ENCODE data around the gene C1GALT1C1L.
"Not testable (repeated sequence)": the region's sequence is repeated elsewhere in the genome, so short reads cannot be mapped to it uniquely, and the experiment has no call there.

The C1GALT1C1L gene

DNA sequence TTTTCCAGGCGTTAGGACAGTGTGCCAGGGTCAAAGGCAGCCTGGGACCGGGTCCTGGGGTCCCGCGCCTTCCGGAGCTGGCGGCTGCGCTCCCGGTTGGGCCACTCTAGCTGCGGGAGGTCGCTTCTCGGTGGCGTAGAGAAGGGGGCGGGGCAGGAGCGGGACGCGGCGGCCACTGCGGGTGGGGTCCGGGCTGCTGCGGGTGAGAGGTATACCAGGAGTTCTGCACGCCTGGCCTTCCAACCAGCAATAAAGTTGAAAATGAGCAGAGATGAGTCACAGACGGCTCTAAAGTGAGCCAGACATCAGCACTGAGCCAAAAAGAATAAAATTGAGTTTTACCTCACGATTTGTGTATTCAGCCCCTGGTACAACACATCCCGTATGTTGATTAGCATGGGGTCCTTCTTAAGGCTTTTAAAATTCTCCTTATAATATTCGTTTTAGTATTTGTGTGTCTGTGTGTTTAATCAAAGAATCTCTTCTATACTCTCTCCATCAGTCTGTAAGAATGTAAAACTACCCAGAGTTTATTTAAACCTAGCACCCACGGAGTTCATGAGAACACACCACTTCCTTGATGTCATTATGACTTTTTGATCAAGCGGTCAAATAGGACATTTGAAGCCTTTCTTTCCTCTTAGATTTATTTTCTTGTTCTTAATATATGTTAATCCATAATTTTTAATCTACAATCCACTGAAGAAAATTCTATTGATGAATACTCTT, at the start of gene C1GALT1C1L:
C1GALT1C1L (minus strand) TSS at position 108 of the 729 bp plus-strand sequence; CDS start at position 1, 107 bp downstream.
- peak; percentile 22 for DNase-seq

DNA sequence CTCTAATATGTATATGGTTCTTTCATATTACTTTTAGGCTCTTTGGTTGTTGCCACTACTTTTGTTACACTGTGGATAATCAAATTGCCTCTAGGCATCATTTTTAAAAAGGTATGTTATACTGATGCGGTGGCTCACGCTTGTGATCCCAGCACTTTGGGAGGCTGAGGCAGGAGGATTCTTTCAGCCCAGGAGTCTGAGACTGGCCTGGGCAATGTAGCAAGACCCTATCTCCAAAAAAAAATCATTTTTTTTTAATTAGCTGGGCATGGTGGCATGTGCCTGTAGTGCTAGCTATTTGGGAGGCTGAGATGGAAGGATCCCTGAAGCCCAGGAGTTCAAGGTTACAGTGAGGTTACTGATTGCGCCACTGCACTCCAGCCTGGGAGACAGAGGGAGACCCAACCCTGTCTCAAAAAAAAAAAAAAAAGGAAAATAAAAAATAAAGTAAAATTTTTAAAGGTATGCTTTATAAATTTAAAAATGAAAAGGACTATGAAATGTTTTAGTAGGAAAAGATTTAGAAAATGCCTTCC, 49.5 kb upstream of the C1GALT1C1L start:
- no peak for DNase-seq

DNA sequence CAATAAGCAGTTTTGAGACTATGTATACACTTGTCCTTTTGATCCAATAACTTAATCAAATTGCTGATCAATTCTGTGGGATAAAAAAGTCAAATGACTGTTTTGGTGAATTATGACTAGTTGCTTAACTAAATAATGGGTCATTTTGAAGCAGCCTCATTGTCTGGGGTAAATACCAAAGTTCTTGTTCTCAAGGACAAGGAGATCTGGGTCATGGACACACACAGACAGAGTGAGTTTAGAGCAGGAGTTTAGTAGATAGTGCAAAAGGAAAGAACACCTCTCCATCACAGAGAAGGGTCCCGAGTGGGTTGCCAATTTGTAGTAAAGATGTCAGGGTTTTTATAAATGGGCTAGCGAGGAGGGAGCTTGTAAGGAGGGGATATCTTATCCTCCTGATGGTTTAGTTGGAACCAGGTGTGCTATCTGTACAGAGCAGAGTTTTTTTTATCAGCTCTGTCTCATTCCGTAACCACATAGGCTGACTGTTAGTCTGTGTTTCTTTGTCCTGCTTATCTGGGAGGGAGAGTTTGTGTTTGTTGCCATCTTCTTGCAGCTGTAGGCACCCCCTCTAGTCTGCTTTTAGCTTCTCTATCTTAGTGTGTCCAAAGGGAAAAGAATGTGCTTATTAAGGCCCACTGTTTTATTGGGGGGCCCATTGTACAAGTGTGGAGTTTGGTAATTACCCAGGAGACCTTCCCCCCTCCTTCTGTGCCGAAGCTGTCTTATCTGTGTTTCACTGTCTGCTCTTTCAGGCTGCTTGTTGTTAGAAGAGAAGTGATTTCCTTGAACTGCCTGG, 48.7 kb upstream of the C1GALT1C1L start:
- no peak for DNase-seq

DNA sequence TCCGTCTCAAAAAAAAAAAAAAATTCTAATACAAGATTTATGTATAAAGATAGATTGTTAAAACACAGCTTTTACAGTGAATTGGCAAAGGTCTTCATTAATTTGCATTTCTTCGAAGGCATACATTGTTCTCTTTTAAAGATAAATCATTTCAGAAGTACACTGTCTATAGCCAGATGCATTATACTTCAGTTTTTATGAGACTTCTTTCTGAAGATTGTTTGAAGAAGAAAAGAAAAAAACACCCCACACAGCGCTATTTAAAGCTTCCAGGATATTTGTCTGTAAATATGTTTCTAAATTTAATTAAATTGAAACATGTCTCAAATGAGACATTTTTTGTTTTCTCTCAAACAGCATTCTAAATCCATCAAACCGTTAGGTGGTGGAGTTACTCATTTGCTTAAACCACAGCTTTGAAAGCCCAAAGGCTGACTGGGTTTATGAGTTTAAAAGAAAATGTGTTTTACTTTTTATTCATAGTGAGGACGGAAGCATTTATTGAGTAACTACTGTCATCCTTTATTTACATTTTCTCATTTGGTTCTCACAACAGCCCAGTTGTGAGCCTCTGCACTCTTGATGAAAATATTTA, 42.4 kb upstream of the C1GALT1C1L start:
- DNase-seq, result no peak

DNA sequence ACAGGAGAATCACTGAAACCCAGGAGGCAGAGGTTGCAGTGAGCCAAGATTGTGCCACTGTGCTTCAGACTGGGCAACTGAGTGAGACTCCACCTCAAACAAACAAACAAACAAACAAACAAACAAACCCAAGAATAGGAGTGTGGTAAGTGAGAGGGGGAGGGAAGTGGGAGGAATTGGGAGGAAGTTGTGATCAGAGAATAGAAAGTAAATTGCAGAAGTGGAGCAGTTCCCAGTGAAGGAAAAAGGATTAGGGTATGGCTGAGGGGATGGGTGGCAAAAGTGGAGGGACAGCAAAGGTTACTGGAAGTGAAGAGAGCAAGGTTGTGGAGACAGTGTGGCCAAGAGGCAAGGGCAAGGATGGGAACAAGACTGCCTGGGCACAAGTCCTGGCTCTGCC, 41.1 kb upstream of the C1GALT1C1L start:
- no peak for DNase-seq

DNA sequence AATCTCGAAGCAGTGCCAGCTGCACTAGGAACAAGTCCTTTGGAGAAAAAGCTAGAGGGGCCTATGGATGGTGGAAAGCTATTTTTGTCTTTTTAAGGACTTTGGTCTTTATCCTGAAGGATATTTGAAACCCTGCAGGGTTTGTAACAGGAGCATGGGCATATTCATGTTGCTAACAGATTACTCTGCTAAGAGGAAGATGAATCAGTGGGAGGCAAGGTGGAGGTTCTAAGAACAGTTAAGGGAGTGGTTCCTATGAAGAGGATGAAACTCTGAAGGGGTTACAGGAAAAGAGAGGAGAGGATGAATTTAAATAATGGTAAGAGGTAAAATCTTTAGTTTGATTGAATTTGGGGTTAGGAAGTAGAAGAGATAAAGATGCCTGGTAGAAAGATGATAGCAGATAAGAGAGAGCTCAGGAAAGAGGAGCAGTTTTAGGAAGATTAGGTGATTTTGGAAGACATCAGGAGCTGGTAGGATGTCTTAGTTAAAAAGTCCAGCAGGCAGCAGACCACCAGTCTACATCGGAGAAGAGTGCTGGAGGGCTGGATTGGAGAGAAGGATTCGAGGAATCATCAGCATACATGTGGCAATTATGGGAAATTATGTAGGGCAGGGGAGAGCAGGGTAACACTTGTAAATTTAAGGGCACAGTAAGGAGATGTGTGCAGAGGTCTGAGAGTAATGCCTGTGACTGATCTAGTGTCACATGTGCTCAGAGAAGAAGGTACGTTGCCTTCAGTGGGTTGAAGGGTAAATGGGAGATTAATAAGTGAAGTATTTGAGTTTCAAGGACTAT, 39.3 kb upstream of the C1GALT1C1L start:
- DNase-seq, result no peak

DNA sequence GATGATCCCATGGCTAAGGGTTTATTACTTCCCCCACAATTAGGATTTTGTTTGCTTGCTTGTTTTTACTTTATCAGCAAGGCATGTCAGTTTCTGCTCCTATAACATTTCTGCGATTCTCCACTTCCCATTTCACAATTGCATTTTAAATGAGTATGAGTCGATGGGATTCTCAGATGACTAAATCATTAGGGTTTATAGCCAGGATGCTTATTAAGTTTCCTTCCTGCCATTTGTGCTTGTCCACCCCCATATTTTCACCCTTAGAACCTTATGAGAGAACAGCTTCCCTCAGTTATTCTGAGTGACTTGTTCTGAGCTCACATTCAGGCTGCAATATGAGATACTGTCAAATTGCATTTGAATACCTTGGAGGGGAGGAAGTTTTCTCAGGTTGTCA, 37.9 kb upstream of the C1GALT1C1L start:
- DNase-seq, result no peak

DNA sequence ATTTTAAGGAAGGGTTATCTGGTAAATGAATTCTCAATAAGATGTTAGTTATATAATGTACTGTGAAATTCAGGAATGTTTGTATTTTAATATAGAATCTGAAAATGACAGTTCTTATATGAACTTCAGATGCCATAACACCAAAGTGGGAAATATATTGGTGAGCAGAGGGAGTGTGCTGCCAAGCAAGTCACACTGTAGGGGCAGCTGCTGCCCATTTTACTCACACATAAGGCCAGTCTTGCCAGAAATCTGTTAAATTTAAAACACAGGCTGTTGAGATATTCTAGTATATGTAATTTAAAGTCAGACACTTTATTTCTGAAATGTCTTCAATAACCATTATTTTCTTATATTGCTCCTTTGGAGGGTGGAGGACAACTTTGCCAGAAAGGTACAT, 34.6 kb upstream of the C1GALT1C1L start:
- DNase-seq, result no peak

DNA sequence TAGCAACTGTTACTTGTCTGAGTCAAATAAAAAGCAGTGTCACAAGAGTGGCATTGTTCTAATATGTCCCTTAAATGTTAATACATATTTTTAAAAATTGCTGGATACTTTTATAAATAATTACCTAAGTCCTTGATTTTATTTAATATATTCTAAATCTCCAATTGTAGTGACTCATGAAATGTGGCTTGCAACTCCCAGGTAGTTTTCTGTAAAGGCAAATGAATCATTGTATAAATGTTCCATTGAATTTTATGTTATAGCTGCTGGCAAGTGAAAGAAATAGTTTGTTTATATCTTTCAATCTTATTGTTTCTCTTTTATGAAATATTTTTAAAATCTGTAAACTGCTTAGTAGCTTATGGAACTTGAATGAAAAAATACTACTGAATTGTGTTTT, 32.7 kb upstream of the C1GALT1C1L start:
- no peak for DNase-seq

DNA sequence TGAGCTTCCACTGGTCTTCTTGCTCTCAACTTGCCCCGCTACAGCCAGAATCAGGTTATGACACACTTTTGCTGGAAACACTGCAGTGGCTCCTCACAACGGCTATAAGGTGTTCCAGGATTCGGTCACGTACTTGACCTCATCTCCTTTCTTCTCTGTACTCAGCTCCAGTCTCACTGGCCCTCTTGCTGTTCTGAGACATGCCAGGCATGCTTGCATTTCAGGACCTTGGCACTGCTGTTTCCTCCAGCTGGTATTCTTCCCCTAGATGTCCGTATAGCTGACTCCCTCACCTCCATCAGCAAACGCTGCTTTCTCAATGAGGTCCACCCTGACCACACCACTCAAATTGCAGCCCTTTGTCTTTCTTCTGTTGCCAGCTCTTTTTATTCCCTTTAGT, 31.9 kb upstream of the C1GALT1C1L start:
- DNase-seq, result no peak

DNA sequence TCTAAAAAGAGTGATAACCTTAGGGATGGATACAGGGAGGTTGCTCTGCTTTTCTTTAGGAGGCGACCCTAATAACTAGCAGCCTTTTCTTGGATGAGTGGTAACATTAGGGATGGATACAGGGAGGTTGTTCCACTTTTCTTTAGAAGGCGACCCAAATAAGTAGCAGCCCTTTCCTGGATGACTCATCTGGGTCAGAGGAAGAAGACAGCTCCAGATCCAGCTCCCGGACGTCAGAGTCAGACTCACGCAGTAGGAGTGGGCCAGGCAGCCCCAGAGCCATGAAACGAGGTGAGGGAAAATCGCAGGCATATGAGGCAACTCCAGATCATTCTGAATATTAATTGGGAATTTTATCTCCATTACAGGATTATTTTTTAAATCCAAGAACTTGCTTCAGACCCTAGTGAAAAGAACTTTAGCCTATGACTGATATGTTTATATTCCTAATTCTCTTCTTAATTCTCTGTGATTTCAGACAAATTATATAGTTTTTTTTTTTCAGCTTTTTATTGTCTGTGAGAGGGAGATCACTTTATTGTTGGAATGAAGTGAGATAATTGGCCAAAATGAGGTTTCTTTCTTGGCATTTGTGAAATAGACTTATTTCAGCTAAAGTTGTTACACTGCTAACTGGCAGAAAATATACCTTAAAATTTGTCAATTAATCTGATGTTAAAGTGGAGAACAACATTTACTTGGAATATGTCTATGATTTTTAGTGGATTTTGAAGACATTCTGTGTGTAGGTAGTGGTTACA, 31.2 kb upstream of the C1GALT1C1L start:
- DNase-seq, result no peak

DNA sequence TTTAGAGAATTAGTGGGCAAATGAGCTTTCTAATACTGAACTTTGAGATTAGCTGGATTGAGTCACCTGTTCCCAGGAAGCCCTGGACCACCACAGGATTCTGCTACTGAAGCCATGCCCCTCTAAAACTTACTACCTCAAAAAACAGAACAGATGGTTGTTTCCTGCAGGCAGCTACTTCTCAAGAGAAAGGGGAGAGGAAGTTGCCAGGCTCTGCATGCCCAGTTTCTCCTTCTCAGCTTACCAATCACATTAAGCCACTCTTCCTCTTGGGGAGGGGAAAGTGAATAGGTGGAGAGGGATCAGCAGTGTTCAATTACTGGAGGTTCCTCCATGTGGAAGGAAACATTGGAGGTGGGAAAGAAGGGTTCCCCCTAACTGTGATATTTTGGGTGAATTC, 24.9 kb upstream of the C1GALT1C1L start:
- no peak for DNase-seq

DNA sequence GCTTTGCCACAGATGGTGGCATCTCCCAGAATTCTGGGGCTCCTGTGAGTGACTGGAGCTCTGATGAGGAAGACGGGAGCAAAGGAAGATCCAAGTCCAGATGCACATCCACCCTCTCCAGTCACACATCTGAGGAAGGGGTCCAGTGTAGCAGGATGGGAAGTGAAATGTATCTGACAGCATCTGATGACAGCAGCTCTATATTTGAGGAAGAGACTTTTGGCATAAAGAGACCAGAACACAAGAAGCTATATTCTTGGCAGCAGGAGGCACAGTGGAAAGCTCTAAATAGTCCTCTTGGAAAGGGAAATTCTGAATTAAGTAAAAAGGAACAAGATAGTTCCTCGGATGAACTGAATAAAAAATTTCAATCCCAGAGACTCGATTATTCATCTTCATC, 23.5 kb upstream of the C1GALT1C1L start:
- no peak for DNase-seq

DNA sequence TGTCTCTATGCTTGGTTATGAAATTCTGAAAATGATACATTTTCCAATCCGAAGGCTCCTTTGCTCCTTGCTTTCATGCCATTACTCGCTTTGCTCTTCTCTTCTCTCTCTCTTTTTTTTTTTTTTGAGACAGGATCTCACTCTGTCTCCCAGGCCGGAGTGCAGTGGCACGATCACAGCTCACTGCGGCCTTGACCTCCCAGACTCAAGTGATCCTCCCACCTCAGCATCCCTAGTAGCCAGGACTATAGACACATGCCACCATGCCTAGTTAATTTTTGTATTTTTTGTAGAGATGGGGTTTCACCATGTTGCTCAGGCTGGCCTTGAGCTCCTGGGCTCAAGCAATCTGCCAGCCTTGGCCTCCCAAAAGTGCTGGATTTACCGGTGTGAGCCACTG, 21.9 kb upstream of the C1GALT1C1L start:
- not testable (repeated sequence) for DNase-seq

DNA sequence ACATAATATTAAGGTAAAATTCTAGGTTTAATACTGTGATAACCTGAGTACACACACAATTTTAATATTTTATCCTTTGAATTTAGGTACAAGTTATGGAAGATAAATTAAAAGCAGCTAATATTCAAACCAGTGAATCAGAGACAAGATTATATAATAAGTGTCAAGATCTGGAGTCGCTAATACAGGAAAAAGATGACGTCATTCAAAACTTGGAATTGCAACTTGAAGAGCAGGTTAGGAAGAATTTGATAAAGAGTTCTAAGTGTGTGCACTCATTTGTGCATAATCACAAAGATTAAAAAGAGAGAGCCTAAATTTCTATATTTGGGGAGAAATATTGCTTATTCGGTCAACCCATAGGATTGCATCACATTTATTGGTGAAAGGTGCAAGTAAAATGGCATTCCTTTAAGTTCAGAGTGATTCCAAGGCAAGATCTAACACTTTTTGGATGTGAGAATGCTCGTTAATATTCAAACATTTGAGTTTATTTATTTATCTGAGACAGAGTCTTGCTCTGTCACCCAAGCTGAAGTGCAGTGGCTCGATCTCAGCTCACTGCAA, 16.3 kb upstream of the C1GALT1C1L start:
- no peak for DNase-seq

DNA sequence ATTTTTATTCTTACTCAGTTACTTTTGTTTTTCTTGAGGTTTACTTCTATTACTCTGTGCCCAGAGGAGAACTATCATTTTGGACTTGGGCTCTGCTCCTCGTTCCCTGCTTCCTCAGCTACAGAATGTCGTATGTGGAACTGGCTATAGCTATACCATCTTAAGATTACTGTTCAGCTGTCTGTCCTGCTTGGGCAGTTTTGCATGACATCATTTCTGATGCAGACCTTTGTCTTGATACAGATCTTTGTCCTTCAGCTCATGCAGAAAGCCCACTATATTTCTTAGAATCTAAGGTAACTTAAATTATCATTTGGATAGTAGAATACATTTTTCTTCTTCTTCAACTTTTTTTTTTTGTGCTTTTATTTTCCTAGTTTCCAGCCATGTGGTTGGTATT, 13.8 kb upstream of the C1GALT1C1L start:
- no peak for DNase-seq

DNA sequence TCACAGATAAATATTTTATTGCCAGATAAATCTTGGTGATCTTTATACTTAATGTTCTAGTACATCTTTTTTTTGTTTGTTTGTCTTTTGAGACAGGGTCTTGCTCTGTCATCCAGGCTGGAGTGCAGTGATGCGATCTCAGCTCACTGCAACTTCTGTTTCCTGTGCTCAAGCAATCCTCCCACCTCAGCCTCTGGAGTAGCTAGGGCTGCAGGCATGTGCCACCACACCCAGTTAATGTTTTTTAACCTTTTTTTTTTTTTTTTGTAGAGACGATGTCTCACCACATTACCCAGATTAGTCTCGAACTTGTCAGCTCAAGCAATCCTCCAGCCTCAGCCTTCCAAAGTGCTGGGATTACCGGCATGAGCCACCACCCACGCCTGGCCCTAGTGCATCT, 9.1 kb upstream of the C1GALT1C1L start:
- DNase-seq, result no peak

DNA sequence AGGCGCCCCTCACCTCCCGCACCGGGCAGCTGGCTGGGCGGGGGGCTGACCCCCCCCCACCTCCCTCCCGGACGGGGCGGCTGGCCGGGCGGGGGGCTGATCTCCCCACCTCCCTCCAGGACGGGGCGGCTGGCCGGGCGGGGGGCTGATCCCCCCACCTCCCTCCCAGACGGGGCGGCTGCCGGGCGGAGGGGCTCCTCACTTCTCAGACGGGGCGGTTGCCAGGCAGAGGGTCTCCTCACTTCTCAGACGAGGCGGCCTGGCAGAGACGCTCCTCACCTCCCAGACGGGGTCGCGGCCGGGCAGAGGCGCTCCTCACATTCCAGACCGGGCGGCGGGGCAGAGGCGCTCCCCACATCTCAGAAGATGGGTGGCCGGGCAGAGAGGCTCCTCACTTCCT, 1.6 kb upstream of the C1GALT1C1L start:
- not testable (repeated sequence) for DNase-seq

DNA sequence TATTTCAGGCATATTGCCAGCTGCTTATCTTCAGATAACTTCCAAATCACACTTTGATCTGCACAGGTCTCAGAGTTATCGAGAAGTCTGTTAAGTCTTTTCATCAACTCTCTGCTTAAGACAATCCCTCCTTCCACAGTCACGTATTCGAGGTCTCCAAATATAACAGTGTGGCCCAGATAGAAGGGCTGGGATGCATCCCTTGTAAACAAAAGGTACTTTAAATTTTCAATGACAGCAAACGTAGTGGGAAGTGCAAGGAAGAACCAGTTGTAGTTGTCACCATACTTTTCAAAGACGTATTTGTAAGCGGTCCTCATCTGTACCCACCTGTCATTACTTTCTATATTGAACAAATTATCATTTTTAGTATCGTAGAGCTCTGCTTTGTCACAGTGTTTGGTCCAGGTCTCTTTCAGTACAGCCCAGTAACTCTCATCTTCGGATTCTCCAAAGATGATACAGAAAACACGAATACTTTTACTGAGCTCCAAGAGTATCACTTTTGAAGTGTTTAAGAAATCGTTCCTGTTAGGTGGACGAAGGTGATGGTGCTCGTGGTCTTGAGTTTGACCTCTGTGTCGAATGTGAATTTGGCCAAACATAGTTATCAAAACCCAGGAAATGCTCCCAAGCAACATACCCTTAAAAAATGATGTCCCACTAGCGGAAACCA, 445 bp downstream of the C1GALT1C1L start:
- no peak for DNase-seq

DNA sequence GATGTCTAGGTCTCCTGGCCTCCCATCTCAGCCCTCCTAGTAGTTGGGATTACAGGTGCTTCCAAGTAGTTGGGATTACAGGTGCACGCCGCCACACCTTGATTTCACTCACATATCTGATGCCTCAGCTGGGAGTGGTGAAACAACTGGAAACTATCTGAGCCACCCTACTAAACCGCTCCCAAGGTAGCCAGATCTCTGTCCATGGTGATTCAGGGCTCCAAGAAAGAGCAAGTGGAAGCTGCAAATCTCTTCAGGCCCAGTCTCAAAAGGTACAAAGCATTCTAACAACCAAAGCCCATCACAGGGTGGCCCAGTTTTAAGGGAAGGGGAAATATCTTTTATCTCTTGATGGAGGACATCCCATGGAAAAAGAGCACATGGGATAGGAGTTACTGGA, 19.0 kb downstream of the C1GALT1C1L start:
- no peak for DNase-seq

DNA sequence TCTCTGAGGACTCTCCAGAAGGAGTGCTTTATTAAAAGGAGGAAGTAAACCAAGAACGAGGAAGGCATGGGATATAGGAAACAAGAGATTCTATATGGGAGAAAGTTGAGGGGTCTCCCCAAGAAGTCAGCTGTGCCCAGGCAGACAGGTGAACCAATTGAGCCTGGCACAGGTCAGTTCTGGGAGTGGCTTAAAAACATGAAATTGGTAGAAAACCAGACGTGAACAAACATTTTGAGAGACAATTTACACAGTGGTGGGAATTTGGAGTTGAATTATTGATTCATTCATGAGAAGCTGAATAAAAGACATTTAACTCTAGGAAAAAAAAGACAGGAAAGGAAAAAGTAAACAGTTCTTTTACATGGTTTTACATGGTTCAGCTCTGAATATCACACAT, 22.7 kb downstream of the C1GALT1C1L start:
- DNase-seq, result no peak
